Measurements from ENCODE around the gene ZNF559.
"Not testable (repeated sequence)": the region's sequence is repeated elsewhere in the genome, so short reads cannot be mapped to it uniquely, and the experiment has no call there.

ZNF559 gene

GRCh38 chr19:9323919-9324583, at the start of gene ZNF559:
TSS of gene ZNF559 (plus strand) at chr19:9324179. CDS start at chr19:9338550, 14,371 bp downstream.
- peak; percentile 92 for DNase-seq

- DNase-seq, result not testable (repeated sequence)
These were observed 40.5 kb upstream of the ZNF559 start for GRCh38 chr19:9283485-9283884.

- no peak for DNase-seq
These were observed 34.6 kb upstream of the ZNF559 start for GRCh38 chr19:9289231-9289884.

GRCh38 chr19:9295411-9295849, 28.5 kb upstream of the ZNF559 start:
- no peak for DNase-seq

- DNase-seq, result no peak
These were observed 27.6 kb upstream of the ZNF559 start for GRCh38 chr19:9296336-9296735.

- no peak for DNase-seq
These were observed 17.5 kb upstream of the ZNF559 start for GRCh38 chr19:9306443-9306842.

GRCh38 chr19:9308091-9308770, 15.7 kb upstream of the ZNF559 start:
- DNase-seq, result no peak

GRCh38 chr19:9309139-9309973, 14.6 kb upstream of the ZNF559 start, which contains the start of gene ZNF699:
TSS of gene ZNF699 (minus strand) at chr19:9309838. CDS start at chr19:9305119, 4,719 bp downstream.
- peak; percentile 98 for DNase-seq

GRCh38 chr19:9309974-9310446, 14.0 kb upstream of the ZNF559 start:
- peak; percentile 93 for DNase-seq

- no peak for DNase-seq
These were observed 10.2 kb upstream of the ZNF559 start for GRCh38 chr19:9313756-9314155.

GRCh38 chr19:9321338-9321737, 2.6 kb upstream of the ZNF559 start:
- no peak for DNase-seq

- not testable (repeated sequence) for DNase-seq
These were observed 2.2 kb upstream of the ZNF559 start for GRCh38 chr19:9321756-9322155.

- DNase-seq, result not testable (repeated sequence)
These were observed 1.8 kb upstream of the ZNF559 start for GRCh38 chr19:9322201-9322600.

- DNase-seq, result peak; percentile 67
These were observed 441 bp upstream of the ZNF559 start for GRCh38 chr19:9323557-9323918.

- no peak for DNase-seq
These were observed 594 bp downstream of the ZNF559 start for GRCh38 chr19:9324584-9324962.

GRCh38 chr19:9329999-9330398, 6.0 kb downstream of the ZNF559 start:
- DNase-seq, result no peak

GRCh38 chr19:9342610-9343304, 18.8 kb downstream of the ZNF559 start:
- DNase-seq, result no peak

GRCh38 chr19:9345005-9345404, 21.0 kb downstream of the ZNF559 start:
- DNase-seq, result no peak

GRCh38 chr19:9348253-9348652, 24.3 kb downstream of the ZNF559 start:
- no peak for DNase-seq

- no peak for DNase-seq
These were observed 24.7 kb downstream of the ZNF559 start for GRCh38 chr19:9348671-9349070.

GRCh38 chr19:9352505-9352904, 28.5 kb downstream of the ZNF559 start:
- no peak for DNase-seq

GRCh38 chr19:9353011-9353410, 29.0 kb downstream of the ZNF559 start:
- DNase-seq, result no peak
